Epithelial cell of proximal tubule (primary cell): ENCODE measurements around the gene ABHD13. TPM values are rescaled to one million over a fixed set of nuclear protein-coding genes. Genes with fewer than 3 reads are reported as not detected.

ENCODE experiments used
- DNase-seq: peaks from one replicate; pipeline ENCODE4 v3.0.0-alpha.2; 2011; ENCODE audit warnings: low read depth
- H3K4me3 ChIP-seq: 2 replicates; pipeline ENCODE4 v1.5.1; 2011; ENCODE audit warnings: low read depth, mild to moderate bottlenecking, low read length
- CTCF ChIP-seq: conservative IDR thresholded peaks from 2 replicates; pipeline ENCODE4 v1.5.1; 2012; ENCODE audit warnings: low read depth, mild to moderate bottlenecking, low read length
- total RNA-seq: library from RNA; depleted of rRNA; stranded (reverse); fragments of >200 nt; gene quantifications from 2 replicates; pipeline ENCODE4 v1.2.3, GENCODE V29; 2015

The ABHD13 gene
- total RNA-seq, 1 donor from 2014 or later = 4.8 TPM

DNA sequence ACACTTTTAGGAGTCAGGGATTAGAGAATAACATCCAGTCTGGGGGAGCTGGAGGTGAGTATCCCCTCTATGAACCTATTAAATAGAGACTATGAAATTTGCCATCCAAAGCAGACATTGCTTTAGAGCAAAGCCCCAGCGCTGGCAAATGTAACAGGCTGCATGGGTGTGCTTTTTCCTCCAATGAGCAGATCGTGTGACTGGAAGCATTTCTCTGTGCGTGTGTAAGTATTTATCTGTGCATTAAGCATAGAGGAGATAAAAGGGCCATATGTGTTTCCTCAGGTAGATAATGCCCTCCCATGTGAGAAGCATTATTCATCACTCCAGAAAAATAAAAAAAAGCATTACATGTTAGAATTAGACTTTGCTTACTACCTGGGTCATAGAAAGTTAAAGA lies 52.2 kb downstream of the ABHD13 start:
- DNase-seq = no peak
- TF ChIP-seq CTCF = no peak
- H3K4me3 ChIP-seq = peak overlapping the region; percentile 43

GRCh38 chr13:108272333-108272732 lies 54.1 kb downstream of the ABHD13 start:
- DNase-seq = no peak
- no peak overlapping the region for H3K4me3 ChIP-seq
- no peak for TF ChIP-seq CTCF

GRCh38 chr13:108273429-108274118 lies 55.4 kb downstream of the ABHD13 start:
- H3K4me3 ChIP-seq = no peak overlapping the region
- no peak for DNase-seq
- no peak for TF ChIP-seq CTCF

- no peak for TF ChIP-seq CTCF
- no peak for DNase-seq
- H3K4me3 ChIP-seq = no peak overlapping the region
These were observed 56.5 kb downstream of the ABHD13 start for GRCh38 chr13:108274718-108275117.

DNA sequence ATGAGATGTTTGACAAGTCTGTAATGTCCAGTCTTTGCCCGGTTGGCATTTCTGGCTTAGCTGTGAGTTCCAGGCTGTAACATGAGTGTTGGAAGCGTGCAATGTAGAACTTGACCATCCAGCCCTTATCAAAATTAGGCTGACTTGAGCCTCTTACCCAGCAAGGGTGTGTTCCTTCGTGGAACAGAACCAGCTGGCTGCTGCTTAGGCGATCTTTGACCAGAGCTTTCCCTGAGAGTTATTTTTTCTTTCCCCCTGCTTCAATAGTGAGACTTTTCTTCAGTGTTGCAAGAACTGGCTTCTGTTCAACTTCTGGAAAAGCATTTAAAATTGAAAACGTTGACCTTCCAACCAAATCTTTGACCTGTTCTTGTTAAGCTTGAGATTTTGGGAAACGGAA lies 57.9 kb downstream of the ABHD13 start:
- no peak for TF ChIP-seq CTCF
- DNase-seq = no peak

GRCh38 chr13:108278466-108278865 lies 60.3 kb downstream of the ABHD13 start:
- TF ChIP-seq CTCF = no peak
- no peak overlapping the region for H3K4me3 ChIP-seq
- no peak for DNase-seq

More for the DNA sequence above, 57.9 kb downstream of the ABHD13 start:
- no peak overlapping the region for H3K4me3 ChIP-seq

GRCh38 chr13:108281901-108282300 lies 63.7 kb downstream of the ABHD13 start:
- TF ChIP-seq CTCF = no peak
- no peak overlapping the region for H3K4me3 ChIP-seq
- DNase-seq = no peak
